ENCODE measurements around the gene RAP2A. TPM values are rescaled to one million over a fixed set of nuclear protein-coding genes. Genes with fewer than 3 reads are reported as not detected.

RAP2A gene
- total RNA-seq, 1 donor, result 49.9 TPM

DNA sequence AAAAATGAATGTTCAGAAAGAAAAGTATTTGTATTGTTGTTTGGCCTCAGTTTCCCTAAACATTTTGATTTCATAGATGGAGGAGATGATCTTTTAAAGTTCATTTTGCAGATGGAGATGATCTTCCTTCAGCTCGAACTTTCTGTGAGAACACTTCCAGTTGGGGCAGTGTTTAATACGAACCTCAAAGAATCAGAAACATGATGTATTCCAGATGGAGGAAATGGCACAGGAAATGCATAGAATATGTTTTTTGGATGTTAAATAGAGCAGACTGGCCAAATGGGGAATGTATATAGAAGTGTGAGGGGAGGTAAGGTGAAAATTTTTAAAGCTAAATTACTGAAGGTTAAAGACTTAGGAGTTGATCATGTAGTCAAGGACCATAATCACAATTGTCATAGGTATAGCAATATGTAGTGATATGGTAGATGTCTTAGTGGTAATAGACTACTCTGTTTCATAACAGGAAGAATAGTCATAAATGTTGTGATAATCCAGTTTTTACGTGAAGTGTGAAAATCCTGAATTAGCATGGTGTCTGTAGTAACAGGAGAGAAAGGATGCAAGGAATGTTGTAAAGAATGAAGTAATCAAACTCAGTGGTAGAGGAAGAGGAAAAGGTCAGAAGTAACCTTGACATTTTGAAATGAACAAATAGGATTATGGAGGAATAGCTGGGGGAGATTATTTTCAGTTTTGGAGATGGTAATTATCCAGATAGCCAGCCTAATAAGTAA is 5.1 kb downstream of the RAP2A start:
- Histone ChIP-seq H3K79me2 (ENCODE audit: insufficient read depth, low read length) (peaks cover 50% of the 10 kb centered on the region), H3K27ac (ENCODE audit: low read depth, low read length) (no peak overlapping the region), H3K36me3 (ENCODE audit: insufficient read depth, low read length) (no peaks in the 10 kb centered on the region), H3K4me2 (ENCODE audit: insufficient read depth, low read length) (no peak overlapping the region), H3K9me3 (ENCODE audit: low read depth, low read length) (no peaks in the 10 kb centered on the region), H4K20me1 (ENCODE audit: insufficient read depth, low read length) (no peaks in the 10 kb centered on the region), H3K4me1 (ENCODE audit: insufficient read depth, low read length) (peaks cover 16% of the 10 kb centered on the region), H3K27me3 (ENCODE audit: insufficient read depth, low read length) (no peaks in the 10 kb centered on the region), H3K4me3 (ENCODE audit: insufficient read depth, low read length) (no peak overlapping the region), H2AFZ (ENCODE audit: low read length) (no peak overlapping the region)
- TF ChIP-seq, protein P1, sequence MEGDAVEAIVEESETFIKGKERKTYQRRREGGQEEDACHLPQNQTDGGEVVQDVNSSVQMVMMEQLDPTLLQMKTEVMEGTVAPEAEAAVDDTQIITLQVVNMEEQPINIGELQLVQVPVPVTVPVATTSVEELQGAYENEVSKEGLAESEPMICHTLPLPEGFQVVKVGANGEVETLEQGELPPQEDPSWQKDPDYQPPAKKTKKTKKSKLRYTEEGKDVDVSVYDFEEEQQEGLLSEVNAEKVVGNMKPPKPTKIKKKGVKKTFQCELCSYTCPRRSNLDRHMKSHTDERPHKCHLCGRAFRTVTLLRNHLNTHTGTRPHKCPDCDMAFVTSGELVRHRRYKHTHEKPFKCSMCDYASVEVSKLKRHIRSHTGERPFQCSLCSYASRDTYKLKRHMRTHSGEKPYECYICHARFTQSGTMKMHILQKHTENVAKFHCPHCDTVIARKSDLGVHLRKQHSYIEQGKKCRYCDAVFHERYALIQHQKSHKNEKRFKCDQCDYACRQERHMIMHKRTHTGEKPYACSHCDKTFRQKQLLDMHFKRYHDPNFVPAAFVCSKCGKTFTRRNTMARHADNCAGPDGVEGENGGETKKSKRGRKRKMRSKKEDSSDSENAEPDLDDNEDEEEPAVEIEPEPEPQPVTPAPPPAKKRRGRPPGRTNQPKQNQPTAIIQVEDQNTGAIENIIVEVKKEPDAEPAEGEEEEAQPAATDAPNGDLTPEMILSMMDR (IDR thresholded peaks at IDR 0.05; ENCODE audit: extremely low read depth, low read depth, low read length), result no peak
- DNase-seq (ENCODE audit: insufficient read length, low spot score, missing footprints), result no peak

- TF ChIP-seq, protein P1 (IDR thresholded peaks at IDR 0.05; ENCODE audit: extremely low read depth, low read depth, low read length), result no peak
Observed at GRCh38 chr13:97440598-97441170, 6.7 kb downstream of the RAP2A start.

GRCh38 chr13:97441368-97441767 is 7.4 kb downstream of the RAP2A start:
- H3K79me2 ChIP-seq (ENCODE audit: insufficient read depth, low read length), result peaks cover 35% of the 10 kb centered on the region
- H2AFZ ChIP-seq (ENCODE audit: low read length), result no peak overlapping the region
- peaks cover 4% of the 10 kb centered on the region for H3K36me3 ChIP-seq (ENCODE audit: insufficient read depth, low read length)
- TF ChIP-seq, protein P1 (IDR thresholded peaks at IDR 0.05; ENCODE audit: extremely low read depth, low read depth, low read length), result no peak
- no peak overlapping the region for H3K4me3 ChIP-seq (ENCODE audit: insufficient read depth, low read length)
- peaks cover 3% of the 10 kb centered on the region for H3K4me1 ChIP-seq (ENCODE audit: insufficient read depth, low read length)
- no peaks in the 10 kb centered on the region for H4K20me1 ChIP-seq (ENCODE audit: insufficient read depth, low read length)
- no peaks in the 10 kb centered on the region for H3K27me3 ChIP-seq (ENCODE audit: insufficient read depth, low read length)
- H3K27ac ChIP-seq (ENCODE audit: low read depth, low read length), result no peak overlapping the region
- H3K4me2 ChIP-seq (ENCODE audit: insufficient read depth, low read length), result no peak overlapping the region
- no peak for DNase-seq (ENCODE audit: insufficient read length, low spot score, missing footprints)
- no peaks in the 10 kb centered on the region for H3K9me3 ChIP-seq (ENCODE audit: low read depth, low read length)

More at GRCh38 chr13:97440598-97441170, 6.7 kb downstream of the RAP2A start:
- H3K27ac ChIP-seq (ENCODE audit: low read depth, low read length), result no peak overlapping the region
- H2AFZ ChIP-seq (ENCODE audit: low read length), result no peak overlapping the region
- H4K20me1 ChIP-seq (ENCODE audit: insufficient read depth, low read length), result no peaks in the 10 kb centered on the region
- H3K4me2 ChIP-seq (ENCODE audit: insufficient read depth, low read length), result peak overlapping the region; percentile 4
- no peak overlapping the region for H3K4me3 ChIP-seq (ENCODE audit: insufficient read depth, low read length)
- H3K4me1 ChIP-seq (ENCODE audit: insufficient read depth, low read length), result peaks cover 10% of the 10 kb centered on the region
- H3K79me2 ChIP-seq (ENCODE audit: insufficient read depth, low read length), result peaks cover 41% of the 10 kb centered on the region
- H3K9me3 ChIP-seq (ENCODE audit: low read depth, low read length), result no peaks in the 10 kb centered on the region
- peaks cover 4% of the 10 kb centered on the region for H3K36me3 ChIP-seq (ENCODE audit: insufficient read depth, low read length)
- no peaks in the 10 kb centered on the region for H3K27me3 ChIP-seq (ENCODE audit: insufficient read depth, low read length)
- no peak for DNase-seq (ENCODE audit: insufficient read length, low spot score, missing footprints)

GRCh38 chr13:97445522-97446187 is 11.7 kb downstream of the RAP2A start:
- H3K27ac ChIP-seq (ENCODE audit: low read depth, low read length), result no peak overlapping the region
- peaks cover 6% of the 10 kb centered on the region for H4K20me1 ChIP-seq (ENCODE audit: insufficient read depth, low read length)
- H3K79me2 ChIP-seq (ENCODE audit: insufficient read depth, low read length), result peaks cover 18% of the 10 kb centered on the region
- H3K4me2 ChIP-seq (ENCODE audit: insufficient read depth, low read length), result no peak overlapping the region
- TF ChIP-seq, protein P1 (IDR thresholded peaks at IDR 0.05; ENCODE audit: extremely low read depth, low read depth, low read length), result no peak
- no peak for DNase-seq (ENCODE audit: insufficient read length, low spot score, missing footprints)
- H3K4me3 ChIP-seq (ENCODE audit: insufficient read depth, low read length), result no peak overlapping the region
- H3K9me3 ChIP-seq (ENCODE audit: low read depth, low read length), result no peaks in the 10 kb centered on the region
- H3K4me1 ChIP-seq (ENCODE audit: insufficient read depth, low read length), result peaks cover under 1% of the 10 kb centered on the region
- H2AFZ ChIP-seq (ENCODE audit: low read length), result no peak overlapping the region
- H3K36me3 ChIP-seq (ENCODE audit: insufficient read depth, low read length), result peaks cover 4% of the 10 kb centered on the region
- H3K27me3 ChIP-seq (ENCODE audit: insufficient read depth, low read length), result no peaks in the 10 kb centered on the region

Data from osteoblast (primary cell).